ENCODE results near the gene PTPRG. TPM values are rescaled to one million over a fixed set of nuclear protein-coding genes. Genes with fewer than 3 reads are reported as not detected.
"Not testable (repeated sequence)": the region's sequence is repeated elsewhere in the genome, so short reads cannot be mapped to it uniquely, and the experiment has no call there.

PTPRG gene
- total RNA-seq, 1 donor from 2014 or later: 11.1 TPM

- H3K4me3 ChIP-seq (ENCODE audit: low read depth, low read length): no peak overlapping the region
- no peaks in the 10 kb centered on the region for H3K27me3 ChIP-seq (ENCODE audit: control insufficient read depth, insufficient read depth, low read length)
- TF ChIP-seq, protein P1, sequence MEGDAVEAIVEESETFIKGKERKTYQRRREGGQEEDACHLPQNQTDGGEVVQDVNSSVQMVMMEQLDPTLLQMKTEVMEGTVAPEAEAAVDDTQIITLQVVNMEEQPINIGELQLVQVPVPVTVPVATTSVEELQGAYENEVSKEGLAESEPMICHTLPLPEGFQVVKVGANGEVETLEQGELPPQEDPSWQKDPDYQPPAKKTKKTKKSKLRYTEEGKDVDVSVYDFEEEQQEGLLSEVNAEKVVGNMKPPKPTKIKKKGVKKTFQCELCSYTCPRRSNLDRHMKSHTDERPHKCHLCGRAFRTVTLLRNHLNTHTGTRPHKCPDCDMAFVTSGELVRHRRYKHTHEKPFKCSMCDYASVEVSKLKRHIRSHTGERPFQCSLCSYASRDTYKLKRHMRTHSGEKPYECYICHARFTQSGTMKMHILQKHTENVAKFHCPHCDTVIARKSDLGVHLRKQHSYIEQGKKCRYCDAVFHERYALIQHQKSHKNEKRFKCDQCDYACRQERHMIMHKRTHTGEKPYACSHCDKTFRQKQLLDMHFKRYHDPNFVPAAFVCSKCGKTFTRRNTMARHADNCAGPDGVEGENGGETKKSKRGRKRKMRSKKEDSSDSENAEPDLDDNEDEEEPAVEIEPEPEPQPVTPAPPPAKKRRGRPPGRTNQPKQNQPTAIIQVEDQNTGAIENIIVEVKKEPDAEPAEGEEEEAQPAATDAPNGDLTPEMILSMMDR (IDR thresholded peaks at IDR 0.05; ENCODE audit: insufficient read depth, low read length, severe bottlenecking): no peak
- FAIRE-seq: no peak
- H3K36me3 ChIP-seq (ENCODE audit: control insufficient read depth, insufficient read depth, low read length): no peaks in the 10 kb centered on the region
- no peak for DNase-seq (ENCODE audit: low read depth)
These were observed 25.5 kb upstream of the PTPRG start for GRCh38 chr3:61535826-61536225.

- TF ChIP-seq, protein P1 (IDR thresholded peaks at IDR 0.05; ENCODE audit: insufficient read depth, low read length, severe bottlenecking): no peak
- Histone ChIP-seq H3K36me3 (ENCODE audit: control insufficient read depth, insufficient read depth, low read length) (no peaks in the 10 kb centered on the region), H3K4me3 (ENCODE audit: low read depth, low read length) (no peak overlapping the region), H3K27me3 (ENCODE audit: control insufficient read depth, insufficient read depth, low read length) (no peaks in the 10 kb centered on the region)
- DNase-seq (ENCODE audit: low read depth): no peak
- FAIRE-seq: no peak
These were observed 24.0 kb upstream of the PTPRG start for GRCh38 chr3:61537366-61537765.

GRCh38 chr3:61538486-61538885 is 22.9 kb upstream of the PTPRG start:
- Histone ChIP-seq H3K36me3 (ENCODE audit: control insufficient read depth, insufficient read depth, low read length) (no peaks in the 10 kb centered on the region), H3K27me3 (ENCODE audit: control insufficient read depth, insufficient read depth, low read length) (no peaks in the 10 kb centered on the region), H3K4me3 (ENCODE audit: low read depth, low read length) (no peak overlapping the region)
- DNase-seq (ENCODE audit: low read depth) (no peak), FAIRE-seq (no peak)
- TF ChIP-seq, protein P1 (IDR thresholded peaks at IDR 0.05; ENCODE audit: insufficient read depth, low read length, severe bottlenecking): no peak

DNA sequence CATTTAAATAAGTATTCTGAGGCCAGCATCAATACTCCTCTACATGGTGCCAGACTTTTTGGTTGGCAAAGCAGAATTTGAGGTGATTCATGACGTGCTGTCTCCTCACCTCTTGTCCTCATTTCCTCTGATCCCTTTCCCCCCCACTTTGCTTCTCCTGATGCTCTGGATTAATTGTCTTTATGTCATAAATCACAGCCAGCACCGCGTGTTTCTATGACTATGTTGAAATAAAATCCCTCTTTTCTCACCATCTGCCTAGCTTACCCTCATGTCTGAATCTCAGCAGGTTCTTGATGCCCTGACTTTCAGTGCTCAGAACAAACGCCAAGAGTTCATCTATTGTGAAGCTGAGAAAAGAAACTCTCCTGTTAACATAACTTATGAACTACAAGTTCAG is 19.7 kb upstream of the PTPRG start:
- DNase-seq (ENCODE audit: low read depth) (no peak), FAIRE-seq (no peak)
- H3K27me3 ChIP-seq (ENCODE audit: control insufficient read depth, insufficient read depth, low read length): no peaks in the 10 kb centered on the region
- TF ChIP-seq, protein P1 (IDR thresholded peaks at IDR 0.05; ENCODE audit: insufficient read depth, low read length, severe bottlenecking): no peak
- H3K36me3 ChIP-seq (ENCODE audit: control insufficient read depth, insufficient read depth, low read length): no peaks in the 10 kb centered on the region
- H3K4me3 ChIP-seq (ENCODE audit: low read depth, low read length): no peak overlapping the region

- TF ChIP-seq, protein P1 (IDR thresholded peaks at IDR 0.05; ENCODE audit: insufficient read depth, low read length, severe bottlenecking): no peak
- no peak for FAIRE-seq
- DNase-seq (ENCODE audit: low read depth): no peak
- H3K27me3 ChIP-seq (ENCODE audit: control insufficient read depth, insufficient read depth, low read length): no peaks in the 10 kb centered on the region
- no peak overlapping the region for H3K4me3 ChIP-seq (ENCODE audit: low read depth, low read length)
- no peaks in the 10 kb centered on the region for H3K36me3 ChIP-seq (ENCODE audit: control insufficient read depth, insufficient read depth, low read length)
These were observed 15.7 kb upstream of the PTPRG start for GRCh38 chr3:61545716-61546115.

DNA sequence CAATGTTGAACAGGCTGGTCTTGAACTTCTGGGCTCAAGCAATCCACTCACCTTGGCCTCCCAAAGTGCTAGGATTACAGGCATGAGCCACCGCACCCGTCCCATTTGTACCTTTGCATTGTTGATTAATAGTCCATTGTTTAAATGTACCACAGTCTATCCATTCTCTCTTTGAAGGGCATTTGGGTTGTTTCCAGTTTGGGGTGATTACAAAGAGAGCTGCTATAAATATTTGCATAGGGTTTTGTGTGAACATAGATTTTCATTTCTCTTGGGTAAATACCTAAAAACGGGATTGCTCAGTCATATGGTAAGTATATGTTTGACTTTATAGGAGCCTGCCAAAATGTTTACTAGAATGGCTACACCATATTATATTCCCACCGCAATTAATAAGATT is 13.7 kb upstream of the PTPRG start:
- FAIRE-seq: no peak
- Histone ChIP-seq H3K36me3 (ENCODE audit: control insufficient read depth, insufficient read depth, low read length) (no peaks in the 10 kb centered on the region), H3K27me3 (ENCODE audit: control insufficient read depth, insufficient read depth, low read length) (no peaks in the 10 kb centered on the region), H3K4me3 (ENCODE audit: low read depth, low read length) (no peak overlapping the region)
- TF ChIP-seq, protein P1 (IDR thresholded peaks at IDR 0.05; ENCODE audit: insufficient read depth, low read length, severe bottlenecking): no peak
- no peak for DNase-seq (ENCODE audit: low read depth)

DNA sequence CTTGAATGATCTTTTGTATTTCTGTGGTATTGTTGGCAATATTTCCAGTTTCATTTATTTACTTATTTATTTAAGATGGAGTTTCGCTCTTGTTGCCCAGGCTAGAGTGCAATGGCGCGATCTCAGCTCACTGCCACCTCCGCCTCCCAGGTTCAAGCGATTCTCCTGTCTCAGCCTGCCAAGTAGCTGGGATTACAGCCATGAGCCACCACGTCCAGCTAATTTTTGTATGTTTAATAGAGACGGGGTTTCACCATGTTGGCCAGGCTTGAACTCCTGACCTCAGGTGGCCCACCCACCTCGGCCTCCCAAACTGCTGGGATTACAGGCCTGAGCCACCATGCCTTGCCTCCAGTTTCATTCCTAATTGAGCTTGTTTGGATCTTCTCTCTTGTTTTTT is 8.7 kb upstream of the PTPRG start:
- H3K4me3 ChIP-seq (ENCODE audit: low read depth, low read length); FAIRE-seq; H3K36me3 ChIP-seq (ENCODE audit: control insufficient read depth, insufficient read depth, low read length); H3K27me3 ChIP-seq (ENCODE audit: control insufficient read depth, insufficient read depth, low read length); DNase-seq (ENCODE audit: low read depth): not testable (repeated sequence)
